Osteocyte (in vitro differentiated cells): ENCODE results near the gene PRDM13. TPM values are rescaled to one million over a fixed set of nuclear protein-coding genes. Genes with fewer than 3 reads are reported as not detected.
"Not testable (repeated sequence)": the region's sequence is repeated elsewhere in the genome, so short reads cannot be mapped to it uniquely, and the experiment has no call there.

Source experiments
- DNase-seq: peaks from one replicate; pipeline ENCODE4 v3.0.0; 2021; ENCODE audit warnings: mixed read lengths; ENCODE audit not compliant: unreplicated experiment; ENCODE audit errors: extremely low spot score
- H3K27ac Mint-ChIP-seq: one replicate; pipeline ENCODE4 v1.8.0; 2021; ENCODE audit warnings: mild to moderate bottlenecking, mixed read lengths; ENCODE audit not compliant: unreplicated experiment
- H3K27me3 Mint-ChIP-seq: one replicate; pipeline ENCODE4 v1.8.0; 2021; ENCODE audit warnings: mixed read lengths; ENCODE audit not compliant: unreplicated experiment
- H3K36me3 Mint-ChIP-seq: one replicate; pipeline ENCODE4 v1.8.0; 2021; ENCODE audit warnings: mixed read lengths; ENCODE audit not compliant: unreplicated experiment
- H3K4me1 Mint-ChIP-seq: one replicate; pipeline ENCODE4 v1.8.0; 2021; ENCODE audit warnings: mixed read lengths; ENCODE audit not compliant: unreplicated experiment
- H3K4me3 Mint-ChIP-seq: one replicate; pipeline ENCODE4 v1.8.0; 2021; ENCODE audit warnings: mild to moderate bottlenecking, moderate library complexity, mixed read lengths; ENCODE audit not compliant: unreplicated experiment
- H3K9me3 Mint-ChIP-seq: one replicate; pipeline ENCODE4 v1.8.0; 2021; ENCODE audit warnings: mixed read lengths; ENCODE audit not compliant: unreplicated experiment
- total RNA-seq: library from RNA; stranded (reverse); gene quantifications from 2 replicates; pipeline ENCODE4 v1.2.1, GENCODE V29; 2021
- TF ChIP-seq, protein P1 (sequence below): fragments of 200-600 bp; sonication (generic); IDR thresholded peaks from 2 replicates; pipeline ENCODE4 v1.5.0; 2021; ENCODE audit warnings: antibody characterized with exemption, mild to moderate bottlenecking, moderate library complexity

The PRDM13 gene
- total RNA-seq, 1 donor from 2014 or later: not detected

DNA sequence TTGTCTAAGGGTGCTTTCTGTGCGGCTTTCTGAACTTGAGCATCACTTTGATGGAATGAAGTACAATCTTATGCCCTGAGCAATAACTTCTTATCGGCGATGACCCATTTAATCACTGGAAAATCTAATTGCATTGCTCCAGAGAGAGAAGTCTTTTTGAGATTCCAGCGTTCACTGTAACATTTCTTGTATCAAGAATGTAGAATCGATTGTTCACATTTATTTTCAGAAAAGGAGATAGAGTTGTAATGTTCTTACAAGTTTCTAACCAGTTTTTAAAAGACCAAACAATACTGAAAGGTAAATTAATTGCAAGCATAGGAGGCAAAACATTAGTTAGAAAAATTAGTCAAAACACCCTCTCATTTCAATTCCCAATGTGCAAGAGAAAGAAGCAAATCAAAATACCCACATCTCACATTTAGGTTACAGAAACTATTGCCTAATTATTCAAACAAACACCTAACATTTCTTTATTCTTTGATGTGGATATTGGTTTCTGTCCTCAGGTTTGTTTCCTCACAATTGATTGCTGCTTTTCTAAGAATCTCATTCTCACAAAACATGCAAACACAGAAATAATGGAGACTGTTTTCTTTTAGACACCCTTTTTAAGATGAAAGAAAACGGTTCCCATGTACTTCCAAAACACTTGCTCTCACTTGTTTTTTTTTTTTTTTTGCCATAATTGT, 14.8 kb upstream of the PRDM13 start:
- Mint-ChIP-seq H3K9me3 (peaks cover 4% of the 10 kb centered on the region), H3K27me3 (peaks cover 88% of the 10 kb centered on the region), H3K27ac (no peak overlapping the region), H3K36me3 (no peaks in the 10 kb centered on the region), H3K4me3 (no peak overlapping the region), H3K4me1 (peaks cover 22% of the 10 kb centered on the region)
- TF ChIP-seq, protein P1, sequence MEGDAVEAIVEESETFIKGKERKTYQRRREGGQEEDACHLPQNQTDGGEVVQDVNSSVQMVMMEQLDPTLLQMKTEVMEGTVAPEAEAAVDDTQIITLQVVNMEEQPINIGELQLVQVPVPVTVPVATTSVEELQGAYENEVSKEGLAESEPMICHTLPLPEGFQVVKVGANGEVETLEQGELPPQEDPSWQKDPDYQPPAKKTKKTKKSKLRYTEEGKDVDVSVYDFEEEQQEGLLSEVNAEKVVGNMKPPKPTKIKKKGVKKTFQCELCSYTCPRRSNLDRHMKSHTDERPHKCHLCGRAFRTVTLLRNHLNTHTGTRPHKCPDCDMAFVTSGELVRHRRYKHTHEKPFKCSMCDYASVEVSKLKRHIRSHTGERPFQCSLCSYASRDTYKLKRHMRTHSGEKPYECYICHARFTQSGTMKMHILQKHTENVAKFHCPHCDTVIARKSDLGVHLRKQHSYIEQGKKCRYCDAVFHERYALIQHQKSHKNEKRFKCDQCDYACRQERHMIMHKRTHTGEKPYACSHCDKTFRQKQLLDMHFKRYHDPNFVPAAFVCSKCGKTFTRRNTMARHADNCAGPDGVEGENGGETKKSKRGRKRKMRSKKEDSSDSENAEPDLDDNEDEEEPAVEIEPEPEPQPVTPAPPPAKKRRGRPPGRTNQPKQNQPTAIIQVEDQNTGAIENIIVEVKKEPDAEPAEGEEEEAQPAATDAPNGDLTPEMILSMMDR: no peak
- DNase-seq: no peak

- Mint-ChIP-seq H3K36me3 (no peaks in the 10 kb centered on the region), H3K4me3 (no peak overlapping the region), H3K27me3 (peaks cover 92% of the 10 kb centered on the region), H3K27ac (no peak overlapping the region), H3K4me1 (peaks cover 22% of the 10 kb centered on the region), H3K9me3 (peaks cover 4% of the 10 kb centered on the region)
- no peak for DNase-seq
- TF ChIP-seq, protein P1: no peak
Observed at GRCh38 chr6:99592900-99593299, 13.7 kb upstream of the PRDM13 start.

GRCh38 chr6:99594696-99595095, 11.9 kb upstream of the PRDM13 start:
- not testable (repeated sequence) for H3K9me3 Mint-ChIP-seq, H3K4me3 Mint-ChIP-seq, H3K36me3 Mint-ChIP-seq, DNase-seq, H3K4me1 Mint-ChIP-seq, H3K27ac Mint-ChIP-seq
- H3K27me3 Mint-ChIP-seq: peaks cover 93% of the 10 kb centered on the region

DNA sequence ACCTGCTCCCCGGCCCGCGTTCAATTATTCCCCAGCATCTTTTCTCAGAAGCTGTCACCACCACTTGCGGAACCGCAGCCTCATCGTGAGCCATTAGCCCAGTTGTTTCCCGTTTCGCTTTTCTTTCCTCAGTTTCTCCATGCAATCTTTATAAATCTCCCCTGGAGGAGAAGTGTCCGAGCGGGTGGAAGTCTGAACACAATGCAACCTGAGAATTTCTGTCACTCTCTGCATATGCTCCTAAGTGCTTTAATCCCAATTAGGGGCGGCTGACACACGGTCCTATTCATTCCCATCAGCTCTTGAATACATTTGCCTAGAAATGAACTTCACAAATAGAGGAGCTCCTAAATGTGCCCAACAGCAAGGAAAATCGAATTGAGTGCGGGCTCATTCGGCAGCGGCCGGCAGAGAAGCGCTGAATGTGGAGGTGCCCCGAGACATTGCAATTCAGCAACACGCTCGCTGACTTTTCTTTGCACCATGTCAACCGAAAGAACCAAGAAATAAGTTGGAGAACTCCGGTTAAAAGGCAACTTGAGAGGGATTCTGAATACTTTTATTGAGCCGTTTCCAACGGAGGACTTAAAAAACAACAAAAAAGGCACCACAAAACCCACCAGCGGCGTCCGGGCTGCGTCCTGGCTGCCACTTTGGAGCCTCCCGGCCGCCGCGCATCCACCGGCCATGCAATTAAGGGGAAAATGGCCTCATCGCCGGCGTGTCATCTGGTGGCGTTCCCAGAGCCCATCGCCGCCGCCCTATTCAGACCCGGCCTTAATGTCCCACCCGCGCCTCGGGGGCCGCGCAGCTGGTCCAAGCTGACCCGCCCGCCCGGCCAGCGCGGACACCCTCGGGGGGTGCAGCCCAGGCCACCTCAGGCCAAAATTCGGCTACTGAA, 3.9 kb upstream of the PRDM13 start:
- no peak overlapping the region for H3K27ac Mint-ChIP-seq
- peaks cover 96% of the 10 kb centered on the region for H3K27me3 Mint-ChIP-seq
- H3K36me3 Mint-ChIP-seq: no peaks in the 10 kb centered on the region
- peak overlapping the region; percentile 66 for H3K4me3 Mint-ChIP-seq
- H3K9me3 Mint-ChIP-seq: no peaks in the 10 kb centered on the region
- no peak for DNase-seq
- TF ChIP-seq, protein P1: no peak
- H3K4me1 Mint-ChIP-seq: peaks cover 29% of the 10 kb centered on the region

GRCh38 chr6:99603421-99604165, 3.0 kb upstream of the PRDM13 start:
- no peak for DNase-seq
- Mint-ChIP-seq H3K4me3 (peak overlapping the region; percentile 66), H3K36me3 (no peaks in the 10 kb centered on the region), H3K4me1 (peaks cover 29% of the 10 kb centered on the region), H3K27ac (no peak overlapping the region), H3K27me3 (peaks cover 96% of the 10 kb centered on the region), H3K9me3 (no peaks in the 10 kb centered on the region)
- TF ChIP-seq, protein P1: no peak
